Breast epithelium (tissue), 4 donors: ENCODE measurements around the gene PCGF5. TPM values are rescaled to one million over a fixed set of nuclear protein-coding genes. Genes with fewer than 3 reads are reported as not detected.
A peak's percentile ranks its signal among the peaks of the same experiment; 100 is the strongest.

ENCODE experiments used
- DNase-seq, 2 donors: peaks; one replicate each; pipeline ENCODE4 v3.0.0-alpha.2; 2019; ENCODE audit warnings: low spot score in 2 of 2
- H3K27ac ChIP-seq, 2 donors: fragments of 200-600 bp; sonication (generic) in 1 of 2; one replicate each; pipeline ENCODE4 v1.5.1; 2016 to 2019; ENCODE audit warnings: mild to moderate bottlenecking in 1 of 2
- H3K27me3 ChIP-seq, 2 donors: fragments of 200-600 bp; sonication (generic) in 1 of 2; one replicate each; pipeline versions ENCODE4 v1.5.1 to v1.6.0; 2017 to 2019; ENCODE audit warnings: control low read depth in 1 of 2, mild to moderate bottlenecking in 1 of 2
- H3K36me3 ChIP-seq: fragments of 200-600 bp; one replicate; pipeline ENCODE4 v1.5.1; 2019
- H3K4me1 ChIP-seq, 2 donors: fragments of 200-600 bp; sonication (generic); one replicate each; pipeline ENCODE4 v1.5.1; 2016 to 2019; ENCODE audit warnings: control low read depth in 1 of 2
- H3K4me3 ChIP-seq, 3 donors: fragments of 200-600 bp; sonication (generic); 1 replicate in 2 of 3; 2 replicates in 1 of 3; pipeline ENCODE4 v1.5.1; 2016 to 2019; ENCODE audit warnings: mild to moderate bottlenecking in 3 of 3, moderate library complexity in 2 of 3
- H3K9me3 ChIP-seq, 2 donors: fragments of 200-600 bp; sonication (generic) in 1 of 2; one replicate each; pipeline ENCODE4 v1.5.1; 2016 to 2019; ENCODE audit warnings: control low read depth in 1 of 2
- CTCF ChIP-seq, 3 donors: fragments of 450-650 bp; IDR thresholded peaks; one replicate each; pipeline ENCODE4 v1.5.1; 2016 to 2017; ENCODE audit warnings: antibody characterized with exemption in 3 of 3, mild to moderate bottlenecking in 3 of 3, moderate library complexity in 3 of 3
- POLR2A ChIP-seq: fragments of 450-650 bp; IDR thresholded peaks from one replicate; pipeline ENCODE4 v1.6.1; 2016; ENCODE audit warnings: antibody characterized with exemption, mild to moderate bottlenecking, moderate library complexity
- POLR2AphosphoS5 ChIP-seq, 3 donors: sonication (generic); formaldehyde crosslinking; IDR thresholded peaks; one replicate each; pipeline ENCODE4 v1.6.1; 2017; ENCODE audit warnings: antibody characterized with exemption in 3 of 3
- intact Hi-C: fragments of 100-400 bp; cut with DNase I; formaldehyde crosslinking; loops from one replicate; pipeline ENCODE4 v1.15.1; 2023; ENCODE audit warnings: low total_unique reads
- total RNA-seq, 3 donors: library from RNA; depleted of rRNA; stranded (reverse); fragments of >200 nt; gene quantifications; one replicate each; pipeline ENCODE4 v1.1.0, GENCODE V29; 2016

Gene PCGF5
- total RNA-seq, 3 donors from 2014 or later: 36.5 to 66.9 (median 39.3) TPM

DNA sequence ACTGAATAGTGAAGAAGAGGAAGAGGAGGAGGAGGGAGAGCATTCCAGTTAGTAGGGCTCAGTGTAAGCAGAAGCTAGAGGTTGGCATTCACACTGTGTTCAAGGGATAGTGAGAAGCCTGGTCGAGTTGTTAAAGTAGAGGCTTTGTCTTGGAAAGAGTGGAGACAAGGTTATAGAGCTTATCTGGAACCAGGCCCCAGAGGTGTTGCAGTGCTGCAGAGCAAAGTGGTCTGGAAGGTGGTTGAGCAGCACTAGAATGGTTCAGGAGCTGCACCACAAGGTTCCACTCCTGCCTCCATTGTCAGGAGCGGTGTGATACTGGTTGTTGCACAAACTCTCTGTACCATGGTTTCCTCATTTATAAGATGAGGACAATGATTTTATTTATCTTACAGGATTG is 8.8 kb upstream of the PCGF5 start:
- no peak for TF ChIP-seq POLR2AphosphoS5 (IDR thresholded peaks at IDR 0.05)
- TF ChIP-seq POLR2A: no peak
- TF ChIP-seq CTCF (IDR thresholded peaks at IDR 0.05): no peak
- no peaks in the 10 kb centered on the region for H3K4me1 ChIP-seq
- DNase-seq: no peak
- no peaks in the 10 kb centered on the region for H3K9me3 ChIP-seq
- H3K27me3 ChIP-seq: no peaks in the 10 kb centered on the region
- no peak overlapping the region for H3K27ac ChIP-seq
- no peaks in the 10 kb centered on the region for H3K36me3 ChIP-seq
- intact Hi-C loops: no loop called here
- H3K4me3 ChIP-seq: no peak overlapping the region

GRCh38 chr10:91214911-91215310 is 5.6 kb upstream of the PCGF5 start:
- TF ChIP-seq CTCF (IDR thresholded peaks at IDR 0.05): no peak
- TF ChIP-seq POLR2A: no peak
- no peak for TF ChIP-seq POLR2AphosphoS5 (IDR thresholded peaks at IDR 0.05)
- intact Hi-C loops: no loop called here
- H3K27ac ChIP-seq: no peak overlapping the region
- H3K27me3 ChIP-seq: no peaks in the 10 kb centered on the region
- H3K4me3 ChIP-seq: no peak overlapping the region
- H3K9me3 ChIP-seq: no peaks in the 10 kb centered on the region
- no peaks in the 10 kb centered on the region for H3K36me3 ChIP-seq
- DNase-seq: no peak
- H3K4me1 ChIP-seq: no peaks in the 10 kb centered on the region

GRCh38 chr10:91215384-91215783 is 5.1 kb upstream of the PCGF5 start:
- Histone ChIP-seq H3K4me1 (no peaks in the 10 kb centered on the region), H3K27me3 (no peaks in the 10 kb centered on the region), H3K4me3 (no peak overlapping the region), H3K27ac (no peak overlapping the region), H3K36me3 (no peaks in the 10 kb centered on the region), H3K9me3 (no peaks in the 10 kb centered on the region)
- intact Hi-C loops: no loop called here
- no peak for DNase-seq
- TF ChIP-seq CTCF (IDR thresholded peaks at IDR 0.05): no peak
- TF ChIP-seq POLR2A: no peak
- TF ChIP-seq POLR2AphosphoS5 (IDR thresholded peaks at IDR 0.05): no peak

GRCh38 chr10:91219371-91220193 is 881 bp upstream of the PCGF5 start:
- Histone ChIP-seq H3K27ac (peak overlapping the region; percentile 91 to 94), H3K36me3 (no peaks in the 10 kb centered on the region), H3K9me3 (no peaks in the 10 kb centered on the region), H3K27me3 (no peaks in the 10 kb centered on the region), H3K4me3 (peak overlapping the region; percentile 88 to 97 (median 96)), H3K4me1 (no peaks in the 10 kb centered on the region)
- no peak for DNase-seq
- TF ChIP-seq CTCF (IDR thresholded peaks at IDR 0.05) (no peak), POLR2AphosphoS5 (IDR thresholded peaks at IDR 0.05) (no peak), POLR2A (no peak)
- intact Hi-C loops: no loop called here

- no peak for DNase-seq
- Histone ChIP-seq H3K27ac (peak overlapping the region; percentile 91 to 94), H3K27me3 (no peaks in the 10 kb centered on the region), H3K4me3 (peak overlapping the region; percentile 88 to 97 (median 96)), H3K4me1 (no peaks in the 10 kb centered on the region), H3K9me3 (no peaks in the 10 kb centered on the region), H3K36me3 (no peaks in the 10 kb centered on the region)
- TF ChIP-seq POLR2A: no peak
- no peak for TF ChIP-seq CTCF (IDR thresholded peaks at IDR 0.05)
- TF ChIP-seq POLR2AphosphoS5 (IDR thresholded peaks at IDR 0.05): no peak
- intact Hi-C loops: no loop called here
Observed at GRCh38 chr10:91220954-91221675, 652 bp downstream of the PCGF5 start.
